K562 (cell line): ENCODE data around the gene RARS1. TPM values are rescaled to one million over a fixed set of nuclear protein-coding genes. Genes with fewer than 3 reads are reported as not detected.
A peak's percentile ranks its signal among the peaks of the same experiment; 100 is the strongest.

Experiments used
- BMI1 ChIP-seq: fragments of 150-350 bp; IDR thresholded peaks from 2 replicates; pipeline ENCODE4 v1.6.1; 2014; ENCODE audit warnings: low read length
- BRD9 ChIP-seq: fragments of 450-650 bp; IDR thresholded peaks from 2 replicates; pipeline ENCODE4 v1.6.1; 2018; ENCODE audit warnings: low read depth; ENCODE audit not compliant: partially characterized antibody
- CBX5 ChIP-seq: IDR thresholded peaks from 2 replicates; pipeline ENCODE4 v1.6.1; 2014; ENCODE audit warnings: low read depth, borderline replicate concordance
- CHD1 ChIP-seq: fragments of 200-600 bp; sonication (generic); IDR thresholded peaks from one replicate; pipeline ENCODE4 v1.6.1; 2012; ENCODE audit warnings: mild to moderate bottlenecking, moderate library complexity, low read length, inconsistent platforms
- CREB1 ChIP-seq, 2 experiments: sonication (generic) in 1 of 2; formaldehyde crosslinking in 1 of 2; IDR thresholded peaks; 2 replicates each; pipeline versions ENCODE4 v1.6.1 to v1.8.0; 2012 to 2022; ENCODE audit warnings: inconsistent platforms in 1 of 2, mild to moderate bottlenecking in 1 of 2, missing genetic modification reagents in 1 of 2, moderate library complexity in 1 of 2
- E2F8 ChIP-seq: fragments of 450-650 bp; IDR thresholded peaks from 2 replicates; pipeline ENCODE4 v1.7.1; 2018; ENCODE audit warnings: mild to moderate bottlenecking, low read depth; ENCODE audit not compliant: partially characterized antibody
- HLTF ChIP-seq: fragments of 450-650 bp; IDR thresholded peaks from 2 replicates; pipeline ENCODE4 v1.6.1; 2016
- JUND ChIP-seq, 2 experiments: IDR thresholded peaks; 2 replicates in 1 of 2; 3 replicates in 1 of 2; pipeline ENCODE4 v1.6.1; 2011; ENCODE audit warnings: borderline replicate concordance in 2 of 2, low read depth in 2 of 2, low read length in 2 of 2, improper control_type of control experiment in 1 of 2, missing biosample characterization in 1 of 2, missing genetic modification characterization in 1 of 2, missing genetic modification reagents in 1 of 2
- LARP7 ChIP-seq: fragments of 450-650 bp; IDR thresholded peaks from 2 replicates; pipeline ENCODE4 v1.6.1; 2016
- LCOR ChIP-seq: sonication (generic); formaldehyde crosslinking; IDR thresholded peaks from 2 replicates; pipeline ENCODE4 v1.8.0; 2022; ENCODE audit warnings: mild to moderate bottlenecking, missing genetic modification reagents
- LEF1 ChIP-seq: fragments of 450-650 bp; IDR thresholded peaks from 2 replicates; pipeline ENCODE4 v1.6.1; 2016; ENCODE audit warnings: mild to moderate bottlenecking
- NCOA1 ChIP-seq: fragments of 450-650 bp; IDR thresholded peaks from 2 replicates; pipeline ENCODE4 v1.6.1; 2016; ENCODE audit warnings: low read depth
- PML ChIP-seq: IDR thresholded peaks from 2 replicates; pipeline ENCODE4 v1.6.1; 2012; ENCODE audit warnings: low read length, inconsistent platforms
- TAF15 ChIP-seq: fragments of 200-400 bp; formaldehyde crosslinking; IDR thresholded peaks from 2 replicates; pipeline ENCODE4 v1.6.1; 2017; ENCODE audit warnings: mild to moderate bottlenecking, low read depth, low read length, moderate library complexity
- TBP ChIP-seq: optimal IDR thresholded peaks from 2 replicates; pipeline ENCODE3; 2011; ENCODE audit warnings: low read depth, low read length, improper control_type of control experiment
- TCFL5 ChIP-seq: fragments of 250-450 bp; sonication (Bioruptor Pico); conservative IDR thresholded peaks from 2 replicates; pipeline ENCODE4 v1.6.1; 2021; ENCODE audit warnings: mild to moderate bottlenecking, moderate library complexity, matching md5 sums
- TFAM ChIP-seq: fragments of 250-450 bp; sonication (Bioruptor Pico); conservative IDR thresholded peaks from 2 replicates; pipeline ENCODE4 v1.5.0; 2021; ENCODE audit warnings: mild to moderate bottlenecking, moderate library complexity
- TSC22D4 ChIP-seq: fragments of 450-650 bp; IDR thresholded peaks from 2 replicates; pipeline ENCODE4 v1.6.1; 2016; ENCODE audit warnings: missing genetic modification characterization, missing biosample characterization, control low read depth
- ZBED1 ChIP-seq: IDR thresholded peaks from 2 replicates; pipeline ENCODE4 v1.6.1; 2014
- ZFP36 ChIP-seq: fragments of 150-350 bp; IDR thresholded peaks from 2 replicates; pipeline ENCODE4 v1.6.1; 2018; ENCODE audit warnings: low read length, low read depth; ENCODE audit not compliant: partially characterized antibody
- ZNF274 ChIP-seq: IDR thresholded peaks from 2 replicates; pipeline ENCODE4 v1.6.1; 2011; ENCODE audit warnings: low read depth, mild to moderate bottlenecking, low read length, moderate library complexity, borderline replicate concordance
- ZNF408 ChIP-seq: fragments of 250-450 bp; sonication (Bioruptor Pico); IDR thresholded peaks from 2 replicates; pipeline ENCODE4 v1.4.0; 2020; ENCODE audit warnings: low read depth, mild to moderate bottlenecking, moderate library complexity
- ZNF586 ChIP-seq: fragments of 450-650 bp; formaldehyde crosslinking; conservative IDR thresholded peaks from 2 replicates; pipeline ENCODE4 v1.4.0; 2020; ENCODE audit warnings: mild to moderate bottlenecking, moderate library complexity
- ZNF76 ChIP-seq: fragments of 250-450 bp; sonication (Bioruptor Pico); IDR thresholded peaks from 2 replicates; pipeline ENCODE4 v1.4.0; 2020; ENCODE audit warnings: mild to moderate bottlenecking, moderate library complexity, borderline replicate concordance
- polyA plus RNA-seq, 8 experiments: library from polyadenylated mRNA; depleted of rRNA in 4 of 8; stranded (reverse) in 5 of 8; unstranded in 3 of 8; fragments of >200 nt; fragmentation: Nextera tagmentation in 2 of 8; fragmentation: Illumina TruSeq in 1 of 8; extraction: Ambion mirVana in 2 of 8; extraction: Trizol in 1 of 8; gene quantifications; 2 replicates each; pipeline versions ENCODE4 v1.2.1 to v1.2.3, GENCODE V29; 2011 to 2014; ENCODE audit warnings: inconsistent platforms in 1 of 8, missing spikeins in 1 of 8
- total RNA-seq, 7 experiments: library from RNA; depleted of rRNA in 6 of 7; stranded (reverse); fragments of >200 nt in 6 of 7; fragmentation: Illumina TruSeq in 2 of 7; extraction: Trizol in 2 of 7; gene quantifications; 2 replicates each; pipeline versions ENCODE4 v1.2.1 to v1.2.3, GENCODE V29; 2011 to 2021; ENCODE audit warnings: low replicate concordance in 1 of 7
- TF ChIP-seq, protein P1 (sequence below), 2 experiments: IDR thresholded peaks; 2 replicates each; pipeline ENCODE4 v1.6.1; 2011; ENCODE audit warnings: borderline replicate concordance in 1 of 2, control low read depth in 1 of 2, low read depth in 1 of 2, low read length in 1 of 2, mild to moderate bottlenecking in 1 of 2, mixed read lengths in 1 of 2, moderate library complexity in 1 of 2; ENCODE audit not compliant: insufficient read depth in 1 of 2, insufficient read length in 1 of 2, poor library complexity in 1 of 2, severe bottlenecking in 1 of 2; ENCODE audit errors: extremely low read depth in 1 of 2

Gene RARS1
- total and polyA plus RNA-seq, 9 of the 15 experiments (the other 6 are each of a cell fraction or from before 2014, with no cell fraction given) = 109 to 196 (median 139) TPM

DNA sequence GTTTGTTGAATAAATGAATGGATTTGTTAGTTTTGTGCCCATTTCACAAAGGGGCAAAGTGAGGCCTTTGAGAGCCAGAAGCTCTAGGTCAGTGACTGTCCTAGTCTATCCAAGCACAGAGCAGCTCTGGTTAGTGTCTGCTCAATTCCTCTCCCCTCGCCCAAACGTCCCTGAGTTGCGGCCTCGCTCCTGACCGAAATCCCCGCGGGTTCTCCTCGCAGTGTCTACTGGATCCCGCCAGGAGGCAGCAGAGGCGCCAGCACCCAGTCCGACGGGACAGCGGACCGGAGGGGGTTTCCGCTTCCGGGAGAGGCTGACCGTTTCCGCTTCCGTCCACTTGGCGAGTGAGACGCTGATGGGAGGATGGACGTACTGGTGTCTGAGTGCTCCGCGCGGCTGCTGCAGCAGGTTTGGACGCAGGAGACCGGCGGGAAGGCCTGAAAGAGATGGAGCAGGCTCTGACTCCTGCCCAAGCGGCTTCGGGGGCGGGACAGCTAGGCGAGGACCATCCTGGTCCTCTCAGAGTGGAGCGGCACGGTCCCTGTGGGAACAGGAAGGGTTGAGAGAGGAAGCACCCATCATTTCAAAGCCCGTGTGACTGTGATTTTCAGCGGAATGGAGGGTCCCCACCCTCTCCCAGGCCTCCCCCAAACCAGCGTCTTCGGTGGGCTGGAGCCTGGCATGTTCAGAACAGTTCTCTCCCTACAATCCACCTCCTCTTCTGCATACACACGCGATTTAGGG lies at the start of gene RARS1 (continued):
- TF ChIP-seq JUND (IDR thresholded peaks at IDR 0.05; ENCODE audit: borderline replicate concordance, low read depth, low read length) = peak; percentile 62; the same call in 1 of the 2 replicates
- TF ChIP-seq JUND (tag; IDR thresholded peaks at IDR 0.05; ENCODE audit: borderline replicate concordance, low read depth, low read length) = no peak; the same call in 2 of the 3 replicates
- peak; percentile 79; the same call in 1 of the 2 replicates for TF ChIP-seq CBX5
- no peak for TF ChIP-seq BMI1
- TF ChIP-seq, protein P1, sequence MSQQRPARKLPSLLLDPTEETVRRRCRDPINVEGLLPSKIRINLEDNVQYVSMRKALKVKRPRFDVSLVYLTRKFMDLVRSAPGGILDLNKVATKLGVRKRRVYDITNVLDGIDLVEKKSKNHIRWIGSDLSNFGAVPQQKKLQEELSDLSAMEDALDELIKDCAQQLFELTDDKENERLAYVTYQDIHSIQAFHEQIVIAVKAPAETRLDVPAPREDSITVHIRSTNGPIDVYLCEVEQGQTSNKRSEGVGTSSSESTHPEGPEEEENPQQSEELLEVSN (IDR thresholded peaks at IDR 0.05; ENCODE audit: borderline replicate concordance in 1 of 2, extremely low read depth in 1 of 2, insufficient read depth in 1 of 2, insufficient read length in 1 of 2, low read depth in 1 of 2, low read length in 1 of 2, poor library complexity in 1 of 2, severe bottlenecking in 1 of 2) = peak in 1 of 2 experiments; percentile 60
- peak; percentile 64; the same call in 1 of the 2 replicates for TF ChIP-seq NCOA1
- no peak for TF ChIP-seq TCFL5 (CRISPR knock-in tag)
- no peak for TF ChIP-seq BRD9
- TF ChIP-seq ZNF586 (CRISPR knock-in tag) = no peak
- no peak for TF ChIP-seq TFAM (CRISPR knock-in tag)
- TF ChIP-seq LCOR (CRISPR knock-in tag) = peak; percentile 88; the same call in 1 of the 2 replicates
- TF ChIP-seq TAF15 = no peak
- peak; percentile 43 for TF ChIP-seq CHD1
- peak; percentile 37 for TF ChIP-seq ZFP36
- TF ChIP-seq TBP = peak; percentile 79
- TF ChIP-seq LARP7 = 0 out of 2 replicates have a peak, but pooled peaks have one; percentile 56
- TF ChIP-seq TSC22D4 (tag) = no peak
- TF ChIP-seq ZNF274 = no peak
- peak; percentile 78; the same call in 1 of the 2 replicates for TF ChIP-seq ZBED1
- TF ChIP-seq ZNF76 (CRISPR knock-in tag) = no peak
- TF ChIP-seq PML = peak; percentile 89
- TF ChIP-seq CREB1 (IDR thresholded peaks at IDR 0.05) = peak; percentile 50; the same call in 1 of the 2 replicates
- peak; percentile 80 for TF ChIP-seq CREB1 (CRISPR knock-in tag; IDR thresholded peaks at IDR 0.05)
- TF ChIP-seq E2F8 = peak; percentile 88
- TF ChIP-seq HLTF = 0 out of 2 replicates have a peak, but pooled peaks have one; percentile 17
- no peak for TF ChIP-seq LEF1
- no peak for TF ChIP-seq ZNF408 (CRISPR knock-in tag)
